KOPT-K1 (cell line): Measurements from ENCODE around the gene RAB40C.

ENCODE experiments used
- H3K27ac ChIP-seq: fragments of 200-600 bp; sonication (generic); 2 replicates; pipeline ENCODE4 v1.5.1; 2016; ENCODE audit warnings: antibody characterized with exemption, mild to moderate bottlenecking, low read depth, low read length; ENCODE audit not compliant: poor library complexity, severe bottlenecking
- H3K36me3 ChIP-seq: fragments of 200-600 bp; sonication (generic); 2 replicates; pipeline ENCODE4 v1.5.1; 2017; ENCODE audit warnings: antibody characterized with exemption, mild to moderate bottlenecking, low read length, moderate library complexity; ENCODE audit not compliant: insufficient read depth
- H3K9me3 ChIP-seq: fragments of 200-600 bp; sonication (generic); 2 replicates; pipeline ENCODE4 v1.5.1; 2017; ENCODE audit warnings: antibody characterized with exemption, low read length, mild to moderate bottlenecking; ENCODE audit not compliant: insufficient read depth, poor library complexity, severe bottlenecking

Gene RAB40C

DNA sequence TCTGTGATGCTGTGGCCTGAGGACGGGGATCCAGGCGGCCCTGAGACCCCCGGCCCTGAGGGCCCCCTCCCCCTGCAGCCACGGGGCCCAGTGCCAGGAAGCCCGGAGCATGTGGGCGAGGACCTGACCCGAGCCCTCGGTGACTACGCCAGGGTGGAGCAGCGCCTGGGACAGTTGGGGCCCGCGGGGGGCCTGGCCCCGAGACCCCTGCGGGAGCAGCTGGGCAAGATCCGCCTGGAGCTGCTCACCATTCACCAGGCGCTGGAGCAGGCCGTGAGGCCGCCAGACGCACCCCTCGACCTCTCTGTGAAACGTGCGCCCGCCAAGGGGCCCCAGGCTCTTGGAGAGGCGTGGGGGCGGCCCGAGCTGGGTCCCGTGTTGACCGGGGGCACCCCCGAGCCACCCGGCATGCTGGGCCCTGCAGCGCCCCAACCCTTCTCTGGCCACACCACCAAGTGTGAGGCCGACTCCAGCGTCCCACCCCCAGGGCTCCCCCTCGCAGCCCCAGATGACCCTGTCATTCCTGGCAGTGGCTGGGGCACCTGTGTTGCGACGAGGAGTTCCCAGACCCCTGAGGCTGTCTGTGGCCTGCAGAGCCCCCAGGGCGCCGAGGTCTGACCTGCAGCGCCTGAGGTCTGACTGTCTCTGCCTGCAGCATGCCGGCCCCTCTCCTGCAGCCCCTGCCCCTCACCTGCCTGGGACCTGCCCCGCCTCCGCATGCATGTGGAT, 25.0 kb upstream of the RAB40C start:
- H3K36me3 ChIP-seq, result no peaks in the 10 kb centered on the region
- H3K27ac ChIP-seq, result no peak overlapping the region
- H3K9me3 ChIP-seq, result no peaks in the 10 kb centered on the region

- peak overlapping the region; percentile 63 for H3K27ac ChIP-seq
- no peaks in the 10 kb centered on the region for H3K9me3 ChIP-seq
- no peaks in the 10 kb centered on the region for H3K36me3 ChIP-seq
Observed at GRCh38 chr16:565419-566330, 24.2 kb upstream of the RAB40C start.

- Histone ChIP-seq H3K27ac (peak within 1 kb of the TSS; percentile 63), H3K36me3 (no peaks in the 10 kb centered on the region), H3K9me3 (no peaks in the 10 kb centered on the region)
Observed at GRCh38 chr16:566475-567372, 23.1 kb upstream of the RAB40C start, which contains the start of gene NHLRC4. Gene NHLRC4, plus strand, starts transcription at chr16:567005. Its CDS starts 1,043 bp downstream, at chr16:568048.

- Histone ChIP-seq H3K9me3 (no peaks in the 10 kb centered on the region), H3K27ac (peak overlapping the region; percentile 63), H3K36me3 (no peaks in the 10 kb centered on the region)
Observed at GRCh38 chr16:567373-568256, 22.3 kb upstream of the RAB40C start.

- peak overlapping the region; percentile 69 for H3K27ac ChIP-seq
Observed at GRCh38 chr16:568401-569258, 21.2 kb upstream of the RAB40C start.

DNA sequence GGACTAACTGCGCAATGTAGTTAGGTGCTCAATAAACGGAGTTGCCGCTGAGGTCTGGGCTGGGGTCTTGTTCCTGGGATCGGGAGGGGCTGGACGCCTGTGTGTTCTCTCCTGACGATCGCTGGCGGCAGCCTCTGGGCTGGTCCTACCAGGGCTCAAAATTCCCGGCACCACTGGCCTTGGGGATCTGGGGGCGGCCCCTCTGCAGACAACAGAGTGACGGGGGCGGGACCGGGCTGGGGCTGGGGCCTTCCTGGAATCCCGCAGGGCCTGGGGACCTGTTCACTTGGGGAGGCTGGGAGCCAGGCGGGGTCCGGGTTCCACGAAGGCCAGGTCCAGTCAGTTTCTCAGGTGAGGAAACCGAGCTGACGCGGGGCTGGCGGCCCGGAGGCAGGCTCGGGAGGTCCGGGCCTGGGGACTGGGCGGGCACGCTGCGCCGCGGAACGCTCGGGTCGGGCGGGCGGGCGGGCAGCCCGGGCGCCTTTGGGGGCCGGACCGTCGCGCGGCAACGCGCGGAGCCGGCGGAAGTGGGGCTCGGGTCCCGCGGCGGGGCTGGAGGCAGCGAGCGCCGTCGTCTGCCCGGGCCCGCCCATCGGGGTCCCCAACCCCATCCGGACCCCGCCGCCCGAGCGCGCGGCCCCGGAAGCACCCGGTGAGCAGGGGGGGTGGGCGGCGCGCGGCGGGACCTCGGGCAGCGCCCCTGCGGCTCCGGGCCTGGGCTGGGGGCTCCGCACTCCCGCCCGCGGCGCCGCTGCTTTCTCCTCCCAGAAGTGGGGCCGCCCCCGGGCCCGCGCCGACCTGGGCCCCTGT, 20.2 kb upstream of the RAB40C start, which contains the start of gene PIGQ:
PIGQ (plus strand) TSS at position 524 of the 810 bp plus-strand sequence. CDS start 4,107 bp downstream, outside the sequence.
- H3K9me3 ChIP-seq, result no peaks in the 10 kb centered on the region
- peak within 1 kb of the TSS; percentile 69 for H3K27ac ChIP-seq
- peaks cover 8% of the 10 kb centered on the region; the same call in 1 of the 2 replicates for H3K36me3 ChIP-seq

More at GRCh38 chr16:568401-569258, 21.2 kb upstream of the RAB40C start:
- no peaks in the 10 kb centered on the region for H3K36me3 ChIP-seq
- no peaks in the 10 kb centered on the region for H3K9me3 ChIP-seq

DNA sequence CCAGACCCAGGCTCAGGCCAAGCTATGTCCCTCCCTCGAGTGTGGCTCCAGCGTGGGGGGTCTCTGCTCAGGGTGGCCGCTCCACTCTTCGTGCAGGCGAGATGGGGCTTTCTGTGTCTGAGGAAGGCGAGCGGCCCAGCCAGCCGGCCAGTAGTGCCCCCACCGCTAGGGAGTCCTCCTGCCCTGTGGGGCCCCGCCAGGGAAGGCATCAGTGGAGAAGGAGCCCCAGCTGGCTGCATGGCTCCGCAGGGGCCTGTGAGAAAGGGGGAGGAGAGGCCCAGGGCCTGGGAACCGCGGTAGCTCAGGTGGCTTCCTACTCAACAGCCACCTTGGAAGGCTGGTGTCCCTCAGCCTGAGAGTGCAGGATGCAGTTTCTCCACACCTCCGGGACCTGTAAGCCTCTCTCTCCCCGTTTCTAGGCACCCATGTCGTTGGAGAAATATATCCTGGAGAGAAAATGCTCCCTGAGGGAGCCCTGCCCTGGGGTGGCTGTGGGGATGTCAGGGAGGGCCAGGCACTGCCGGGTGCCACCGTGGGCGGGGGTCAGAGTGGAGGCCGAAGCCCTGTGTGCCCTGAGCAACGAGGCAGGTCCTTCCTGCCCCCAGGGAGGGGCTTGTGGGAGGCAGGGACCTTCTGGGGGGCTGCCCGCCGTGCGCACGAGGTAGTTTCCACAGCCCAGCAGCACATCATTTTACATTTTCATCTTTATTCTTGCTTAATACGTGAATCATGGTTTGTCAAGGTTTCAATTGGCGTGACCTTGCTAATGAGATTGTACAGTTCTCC, 16.8 kb upstream of the RAB40C start:
- peaks cover 23% of the 10 kb centered on the region; the same call in 1 of the 2 replicates for H3K36me3 ChIP-seq
- H3K9me3 ChIP-seq, result no peaks in the 10 kb centered on the region
- H3K27ac ChIP-seq, result no peak overlapping the region

GRCh38 chr16:574021-574760, 15.7 kb upstream of the RAB40C start:
- peaks cover 23% of the 10 kb centered on the region; the same call in 1 of the 2 replicates for H3K36me3 ChIP-seq
- H3K9me3 ChIP-seq, result no peaks in the 10 kb centered on the region
- no peak overlapping the region for H3K27ac ChIP-seq

DNA sequence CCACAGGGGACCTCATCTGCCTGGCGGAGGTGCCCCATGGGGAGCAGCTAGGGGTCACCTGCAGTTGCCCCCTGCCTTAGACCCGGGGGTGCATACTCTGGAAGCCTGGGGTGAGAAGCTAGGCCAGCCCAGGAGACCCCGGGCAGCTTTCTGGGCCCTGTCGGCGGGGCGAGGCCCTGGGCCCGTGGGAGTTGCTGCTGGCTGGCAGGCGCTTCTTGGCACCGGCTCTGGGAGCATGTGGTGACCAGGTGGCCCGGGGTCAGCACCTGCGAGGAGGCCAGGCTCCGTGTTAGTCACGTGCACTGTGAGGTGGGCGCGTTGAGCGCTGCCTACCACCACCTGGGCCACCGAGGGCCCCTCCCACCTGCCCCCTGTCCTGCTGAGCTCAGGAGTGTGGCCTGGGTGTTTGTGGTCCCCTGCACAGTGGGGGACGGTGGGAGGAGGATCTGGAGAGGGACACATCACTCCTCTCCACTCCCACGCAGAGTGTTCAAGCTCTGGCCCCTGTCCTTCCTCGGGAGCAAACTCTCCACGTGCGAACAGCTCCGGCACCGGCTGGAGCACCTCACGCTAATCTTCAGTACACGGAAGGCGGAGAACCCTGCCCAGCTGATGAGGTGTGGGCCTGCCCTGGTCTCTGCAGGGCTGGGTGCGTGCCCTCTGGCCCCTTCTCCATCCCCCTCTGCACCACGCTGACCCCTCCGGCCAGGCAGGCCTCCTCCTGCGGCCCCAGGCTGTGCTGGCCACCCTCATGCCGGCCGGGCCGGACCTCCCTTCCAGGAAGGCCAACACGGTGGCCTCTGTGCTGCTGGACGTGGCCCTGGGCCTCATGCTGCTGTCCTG, 14.3 kb upstream of the RAB40C start:
- Histone ChIP-seq H3K36me3 (peaks cover 25% of the 10 kb centered on the region; the same call in 1 of the 2 replicates), H3K9me3 (no peaks in the 10 kb centered on the region), H3K27ac (peak overlapping the region; percentile 62)

DNA sequence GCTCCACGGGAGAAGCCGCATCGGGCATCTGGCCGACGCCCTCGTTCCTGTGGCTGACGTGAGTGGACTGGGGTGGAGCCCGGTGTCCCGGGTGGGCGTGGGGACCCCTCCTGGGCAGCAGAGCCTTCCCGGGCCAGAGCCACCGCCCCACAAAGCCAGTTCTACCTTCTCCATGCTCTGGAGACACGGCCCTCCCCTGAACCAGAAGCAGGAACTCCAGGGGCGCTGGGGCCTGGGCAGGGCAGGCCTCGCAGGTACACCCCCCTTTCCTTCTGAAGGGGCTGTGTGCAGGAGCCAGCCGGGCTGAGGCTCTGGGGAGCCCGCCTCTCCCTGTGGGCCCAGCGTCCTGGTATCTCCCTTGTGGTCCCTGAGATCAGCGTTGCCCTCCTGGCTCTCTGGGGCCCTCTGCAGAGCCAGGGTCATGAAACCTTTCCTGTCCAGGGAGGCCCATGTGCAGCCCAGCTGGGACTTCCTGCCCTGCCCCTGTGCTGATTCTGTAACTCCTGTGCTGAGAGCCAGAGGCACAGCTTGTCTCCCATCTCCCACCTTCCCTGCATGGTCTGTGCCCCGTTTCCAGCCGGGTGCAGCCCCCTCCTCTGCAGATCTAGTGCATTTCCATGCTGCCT, 13.6 kb upstream of the RAB40C start:
- Histone ChIP-seq H3K9me3 (no peaks in the 10 kb centered on the region), H3K36me3 (peaks cover 30% of the 10 kb centered on the region; the same call in 1 of the 2 replicates), H3K27ac (peak overlapping the region; percentile 62)
